GM21529 (cell line): ENCODE data around the gene DPAGT1.

Experiments used
- ATAC-seq: cut with Tn5 transposase; IDR thresholded peaks from one replicate; pipeline ENCODE4 v1.9.1; 2021; ENCODE audit not compliant: unreplicated experiment

DPAGT1 gene

GRCh38 chr11:119094816-119095065, 6.9 kb downstream of the DPAGT1 start:
- ATAC-seq, result peak; percentile 34

- ATAC-seq, result peak; percentile 1
Observed at GRCh38 chr11:119093942-119094815, 7.5 kb downstream of the DPAGT1 start.

GRCh38 chr11:119092880-119093842, 8.5 kb downstream of the DPAGT1 start:
- ATAC-seq, result no peak

- ATAC-seq, result no peak
Observed at GRCh38 chr11:119091966-119092879, 9.4 kb downstream of the DPAGT1 start.

- ATAC-seq, result no peak
Observed at GRCh38 chr11:119091178-119091577, 10.5 kb downstream of the DPAGT1 start.

- ATAC-seq, result no peak
Observed at GRCh38 chr11:119089319-119089718, 12.3 kb downstream of the DPAGT1 start.

- ATAC-seq, result no peak
Observed at GRCh38 chr11:119088406-119088805, 13.2 kb downstream of the DPAGT1 start.

- ATAC-seq, result no peak
Observed at GRCh38 chr11:119087747-119088241, 13.9 kb downstream of the DPAGT1 start.

GRCh38 chr11:119087123-119087522, 14.5 kb downstream of the DPAGT1 start:
- no peak for ATAC-seq

GRCh38 chr11:119085437-119085847, 16.2 kb downstream of the DPAGT1 start:
- peak; percentile 23 for ATAC-seq

GRCh38 chr11:119084663-119085436, 16.8 kb downstream of the DPAGT1 start, which contains the start of gene HMBS:
Gene HMBS, plus strand, starts transcription at chr11:119084881. Its CDS starts 153 bp downstream, at chr11:119085034.
- ATAC-seq, result peak; percentile 86

- no peak for ATAC-seq
Observed at GRCh38 chr11:119081682-119082260, 19.9 kb downstream of the DPAGT1 start.

GRCh38 chr11:119078675-119079420, 22.8 kb downstream of the DPAGT1 start:
- ATAC-seq, result no peak

- ATAC-seq, result no peak
Observed at GRCh38 chr11:119077839-119078238, 23.8 kb downstream of the DPAGT1 start.

- peak; percentile 94 for ATAC-seq
Observed at GRCh38 chr11:119067371-119068222, 34.1 kb downstream of the DPAGT1 start, which contains the start of gene VPS11. Gene VPS11, plus strand, starts transcription at chr11:119067818. Its CDS starts 6 bp downstream, at chr11:119067824.

- ATAC-seq, result no peak
Observed at GRCh38 chr11:119065369-119065768, 36.3 kb downstream of the DPAGT1 start.

GRCh38 chr11:119062779-119063178, 38.9 kb downstream of the DPAGT1 start:
- ATAC-seq, result no peak

GRCh38 chr11:119061256-119061655, 40.4 kb downstream of the DPAGT1 start:
- ATAC-seq, result no peak
